CD4-positive, alpha-beta T cell treated with Interferon gamma for 1 hour (primary cell): ENCODE measurements around the gene CHAD.
"Not testable (repeated sequence)": the region's sequence is repeated elsewhere in the genome, so short reads cannot be mapped to it uniquely, and the experiment has no call there.

Experiments used
- DNase-seq: peaks from one replicate; pipeline ENCODE4 v3.0.0-alpha.2; 2020

The CHAD gene

GRCh38 chr17:50492214-50492613 lies 23.5 kb upstream of the CHAD start:
- DNase-seq: no peak

- DNase-seq: no peak
Observed at GRCh38 chr17:50491505-50491904, 22.8 kb upstream of the CHAD start.

DNA sequence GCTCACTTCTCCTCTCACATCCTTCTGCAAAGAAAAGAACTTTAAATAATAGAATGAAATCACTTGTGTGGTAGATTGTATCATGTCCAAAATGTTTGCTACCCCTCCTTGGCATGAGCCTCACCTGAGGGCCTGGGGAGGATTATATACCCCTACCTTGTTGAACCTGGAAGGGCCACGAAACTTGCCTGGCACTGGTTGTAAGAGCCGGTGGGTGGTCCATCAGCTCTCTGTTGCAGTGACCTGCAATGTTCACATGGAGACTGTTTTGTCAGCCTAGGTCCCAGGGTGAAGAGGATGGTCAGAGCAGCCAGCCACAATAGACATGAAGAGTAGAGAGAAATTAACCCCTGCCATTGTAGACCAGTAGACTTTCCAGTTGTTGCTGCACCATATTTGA lies 20.2 kb upstream of the CHAD start:
- no peak for DNase-seq

DNA sequence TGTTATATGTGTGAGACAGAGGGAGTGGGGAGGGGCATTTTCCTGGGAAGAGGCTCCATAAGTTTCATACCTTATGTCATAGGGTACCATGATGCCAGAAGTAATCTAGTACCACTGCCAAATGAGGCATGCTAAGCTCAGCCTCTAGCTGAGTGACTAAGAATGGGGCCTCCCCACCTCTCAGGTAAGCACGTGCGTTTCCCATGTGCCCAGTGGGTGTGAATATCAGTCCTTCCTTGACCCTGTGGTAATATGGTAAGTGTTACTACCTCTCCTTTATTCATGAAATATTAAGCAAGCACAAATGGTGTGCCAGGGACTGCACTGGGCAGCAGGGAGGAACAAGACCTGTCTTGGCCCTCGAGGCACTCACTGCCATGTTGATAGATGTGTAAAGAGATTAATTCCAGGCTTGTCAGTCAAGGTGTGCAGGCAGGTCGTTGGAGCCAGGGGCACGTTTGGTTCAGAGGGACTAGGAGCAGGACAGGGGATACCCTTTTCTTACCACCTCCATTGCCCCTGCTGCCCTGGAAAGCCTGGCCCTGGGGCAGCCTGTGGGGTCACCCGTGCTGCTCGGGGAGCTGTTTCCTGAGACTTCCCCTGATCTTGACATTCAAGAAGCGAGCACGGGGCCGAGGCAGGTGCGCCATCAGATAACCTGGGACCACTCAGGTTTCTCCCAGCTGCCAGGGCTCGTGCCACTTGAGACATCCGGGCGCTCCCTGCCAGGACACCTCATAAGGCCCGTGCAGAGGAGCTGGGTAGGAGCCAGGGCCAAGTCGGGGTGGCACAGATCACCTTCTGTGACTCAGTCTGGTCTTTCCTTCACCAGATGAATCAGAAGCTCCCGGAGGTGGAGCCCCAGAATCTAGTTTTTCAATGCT lies 18.8 kb upstream of the CHAD start:
- no peak for DNase-seq

DNA sequence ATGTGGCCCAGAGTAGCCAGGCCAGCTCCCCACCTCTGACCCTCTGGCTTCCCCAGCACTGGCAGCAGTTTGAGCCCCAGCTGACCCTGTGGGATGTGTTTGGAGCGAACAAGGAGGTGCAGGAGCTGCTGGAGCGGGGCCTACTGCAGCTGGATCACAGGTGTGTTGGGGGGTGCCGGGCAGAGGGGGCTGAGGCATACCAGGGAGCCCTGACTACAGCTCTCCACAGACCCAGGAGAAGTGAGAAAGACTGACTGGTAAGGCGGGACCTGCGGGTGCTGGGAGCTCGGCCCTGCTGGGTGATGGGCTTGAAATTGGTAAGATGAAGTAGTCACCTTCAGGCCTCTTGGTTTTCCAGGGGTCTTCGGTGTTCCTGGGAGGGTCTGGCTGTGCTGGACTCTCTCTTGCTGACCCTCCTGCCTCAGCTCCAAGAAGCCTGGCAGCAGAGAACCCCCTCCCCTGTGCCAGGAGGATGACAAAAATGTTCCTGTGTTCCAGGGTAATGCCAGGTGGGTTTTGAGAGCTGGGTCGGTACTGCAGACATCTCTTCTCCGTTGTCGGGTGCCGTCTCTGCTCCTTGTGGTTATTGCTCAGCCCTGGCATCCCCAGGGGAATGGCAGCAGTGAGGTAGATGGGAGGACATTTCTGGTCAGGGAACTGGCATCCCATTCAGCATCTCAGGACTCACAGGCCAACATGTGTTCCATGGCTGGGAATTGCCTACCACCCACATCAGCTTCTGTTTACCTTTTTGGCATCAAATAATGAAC lies 15.9 kb upstream of the CHAD start:
- DNase-seq: no peak

- no peak for DNase-seq
Observed at GRCh38 chr17:50483266-50483665, 14.6 kb upstream of the CHAD start.

- DNase-seq: peak; percentile 76
Observed at GRCh38 chr17:50482516-50482915, 13.8 kb upstream of the CHAD start.

DNA sequence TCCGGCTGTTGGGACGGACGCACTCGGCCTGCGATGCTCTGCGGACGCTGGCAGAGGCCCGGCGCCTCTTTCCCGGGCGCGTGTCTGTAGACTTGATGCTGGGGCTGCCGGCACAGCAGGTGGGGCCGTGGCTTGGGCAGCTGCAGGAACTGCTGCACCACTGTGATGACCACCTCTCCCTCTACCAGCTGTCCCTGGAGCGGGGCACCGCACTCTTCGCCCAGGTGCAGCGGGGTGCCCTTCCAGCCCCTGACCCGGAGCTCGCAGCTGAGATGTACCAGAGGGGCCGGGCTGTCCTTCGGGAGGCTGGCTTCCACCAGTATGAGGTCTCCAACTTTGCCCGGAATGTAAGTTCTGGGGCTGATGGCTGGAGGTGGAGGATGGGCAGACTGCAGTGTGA lies 13.4 kb upstream of the CHAD start:
- no peak for DNase-seq

GRCh38 chr17:50481648-50482047 lies 13.0 kb upstream of the CHAD start:
- DNase-seq: no peak

- no peak for DNase-seq
Observed at GRCh38 chr17:50480854-50481490, 12.3 kb upstream of the CHAD start.

DNA sequence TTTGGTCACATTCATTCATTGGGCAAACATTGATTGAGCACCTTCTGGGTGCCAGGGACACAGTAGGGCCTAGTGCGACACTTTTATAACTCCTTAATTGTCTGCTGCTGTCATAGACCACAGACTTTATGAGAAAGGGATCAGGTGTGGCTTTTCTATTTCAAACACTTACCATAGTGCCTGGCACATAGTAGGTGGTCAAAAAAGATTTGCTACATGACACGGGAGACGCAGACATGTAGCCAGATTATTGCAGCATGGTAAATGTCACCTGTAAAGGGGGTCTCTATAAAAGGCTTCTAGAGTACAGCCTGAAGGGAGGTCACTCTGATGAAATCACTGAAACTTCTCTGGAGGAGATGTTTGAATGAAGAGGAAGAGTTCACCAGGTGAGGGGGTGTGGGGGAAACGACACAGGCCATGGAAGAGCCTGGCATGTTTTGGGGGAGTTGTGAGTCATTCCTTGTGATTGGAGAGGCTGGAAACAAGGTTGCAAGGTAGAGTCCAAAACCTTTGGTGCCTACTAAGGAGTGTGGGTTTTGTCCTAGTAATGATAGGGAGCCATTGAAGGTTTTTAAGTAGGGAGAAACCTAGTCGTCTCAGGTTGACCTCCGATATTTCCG lies 11.6 kb upstream of the CHAD start:
- DNase-seq: no peak

DNA sequence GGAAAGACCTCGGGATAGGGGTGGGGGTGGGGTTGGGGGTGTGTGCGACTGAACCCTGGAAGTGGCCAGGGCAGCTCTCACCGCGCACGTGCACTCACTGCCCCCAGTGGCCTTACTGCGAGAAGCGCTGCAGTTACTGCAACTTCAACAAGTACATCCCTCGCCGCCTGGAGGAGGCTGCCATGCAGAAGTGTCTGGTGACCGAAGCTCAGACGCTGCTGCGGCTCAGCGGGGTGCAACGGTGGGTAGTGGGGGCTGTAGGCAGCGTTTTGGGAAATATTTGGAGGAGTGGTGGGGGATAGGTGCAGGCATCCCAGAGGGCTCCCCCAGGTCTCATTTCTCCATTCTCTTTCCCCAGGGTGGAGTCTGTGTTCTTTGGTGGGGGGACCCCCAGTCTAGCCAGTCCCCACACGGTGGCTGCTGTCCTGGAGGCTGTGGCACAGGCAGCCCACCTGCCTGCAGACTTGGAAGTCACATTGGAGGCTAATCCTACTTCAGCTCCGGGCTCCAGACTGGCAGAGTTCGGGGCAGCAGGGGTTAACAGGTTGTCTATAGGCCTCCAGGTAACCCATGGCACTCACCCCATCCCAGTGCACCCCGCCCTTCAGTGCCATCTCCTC lies 11.0 kb upstream of the CHAD start:
- DNase-seq: peak; percentile 76

DNA sequence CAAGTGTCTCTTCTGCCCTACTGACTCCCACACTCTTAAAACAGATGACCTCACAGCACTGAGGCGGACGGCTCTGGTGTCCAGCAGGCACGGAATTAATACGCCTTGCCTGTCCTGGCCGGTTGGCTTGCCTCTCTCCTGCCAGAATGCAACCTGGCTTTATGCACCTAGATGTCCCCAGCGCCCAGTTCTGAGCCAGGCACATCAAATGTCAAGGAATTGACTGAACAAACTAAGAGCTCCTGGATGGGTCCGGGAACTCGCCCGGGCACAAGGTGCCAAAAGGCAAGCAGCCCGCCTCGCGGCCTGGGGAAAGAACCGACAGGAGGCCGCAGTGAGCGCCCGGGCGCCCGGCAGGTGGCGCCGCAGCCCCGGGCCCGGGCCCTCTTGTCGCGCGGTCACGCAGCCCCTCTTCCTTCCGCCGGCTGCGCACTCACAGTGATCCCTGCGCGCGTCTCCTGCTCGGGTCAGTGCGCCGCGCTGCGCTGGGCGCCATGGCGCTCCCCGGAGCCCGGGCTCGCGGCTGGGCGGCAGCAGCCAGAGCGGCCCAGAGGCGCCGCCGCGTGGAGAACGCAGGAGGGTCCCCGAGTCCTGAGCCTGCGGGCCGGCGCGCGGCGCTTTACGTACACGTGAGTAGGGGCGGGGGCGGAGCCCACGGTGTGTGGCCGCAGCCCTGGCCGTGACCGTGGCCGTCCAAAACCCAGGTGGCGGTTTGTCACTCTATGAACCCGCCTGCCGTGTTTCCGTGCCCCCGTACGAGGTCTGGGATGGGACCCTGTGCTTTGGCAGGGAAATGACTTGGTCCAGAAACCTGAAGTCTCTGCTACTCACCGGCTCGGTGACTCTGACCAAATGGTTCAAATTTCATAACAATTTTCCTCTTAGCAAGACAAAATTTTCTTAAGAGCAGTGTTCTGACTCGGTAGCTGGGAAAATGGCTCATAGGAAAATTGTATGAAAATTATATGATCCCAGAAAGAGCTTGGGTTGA lies 10.0 kb upstream of the CHAD start, which contains the start of gene RSAD1:
Gene RSAD1, plus strand, starts transcription at position 470 of the 991 bp plus-strand sequence. Its CDS starts 25 bp downstream, at position 495.
- peak; percentile 90 for DNase-seq

DNA sequence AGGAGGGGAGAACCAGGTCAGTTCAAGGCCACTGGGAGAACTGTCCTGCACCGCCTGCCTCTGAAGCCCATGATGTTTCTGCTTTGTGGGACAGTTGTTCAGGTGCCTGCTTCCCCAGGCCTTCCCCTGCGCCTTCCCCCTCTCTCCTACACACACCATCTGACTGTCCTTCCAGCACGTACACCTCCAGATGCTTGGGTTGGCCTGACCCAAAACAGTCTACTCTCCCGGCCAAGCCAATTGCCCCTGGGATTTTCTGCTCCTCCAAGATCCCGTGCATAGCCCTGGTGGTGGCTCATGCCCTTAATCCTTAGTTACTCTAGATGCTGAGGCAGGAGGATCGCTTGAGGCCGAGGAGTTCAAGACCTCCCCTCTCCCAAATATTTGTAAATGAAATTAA lies 9.3 kb upstream of the CHAD start:
- DNase-seq: no peak

DNA sequence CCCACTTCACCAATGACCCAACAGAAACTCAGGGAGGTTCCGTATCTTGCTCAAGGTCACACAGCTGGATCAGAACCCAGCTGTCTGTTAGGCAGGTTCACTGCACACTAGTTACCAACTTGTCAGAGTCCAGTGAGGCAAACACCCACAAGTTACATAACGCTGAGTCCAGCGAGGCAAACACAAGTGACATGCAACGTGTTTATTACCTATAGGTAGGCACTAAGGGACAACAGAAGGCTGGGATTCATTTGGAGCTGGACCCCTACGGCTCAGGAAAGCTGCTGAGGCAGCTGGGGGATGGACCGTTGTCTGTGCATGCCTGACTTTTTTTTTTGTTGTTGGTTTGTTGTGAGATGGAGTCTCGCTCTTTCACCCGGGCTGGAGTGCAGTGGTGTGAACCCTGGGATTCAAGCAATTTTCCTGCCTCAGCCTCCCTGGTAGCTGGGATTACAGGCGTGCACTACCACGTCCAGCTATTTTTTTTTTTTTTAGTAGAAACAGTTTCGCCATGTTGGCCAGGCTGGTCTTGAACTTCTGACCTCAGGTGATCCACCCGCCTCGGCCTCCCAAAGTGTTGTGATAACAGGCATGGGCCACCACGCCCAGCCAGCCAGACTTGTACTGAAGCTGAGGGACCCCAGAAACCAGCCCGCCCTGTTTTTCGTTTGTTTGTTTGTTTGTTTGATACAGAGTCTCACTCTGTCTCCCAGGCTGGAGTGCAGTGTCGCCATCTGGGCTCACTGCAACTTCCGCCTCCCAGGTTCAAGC lies 8.1 kb upstream of the CHAD start:
- DNase-seq: no peak

DNA sequence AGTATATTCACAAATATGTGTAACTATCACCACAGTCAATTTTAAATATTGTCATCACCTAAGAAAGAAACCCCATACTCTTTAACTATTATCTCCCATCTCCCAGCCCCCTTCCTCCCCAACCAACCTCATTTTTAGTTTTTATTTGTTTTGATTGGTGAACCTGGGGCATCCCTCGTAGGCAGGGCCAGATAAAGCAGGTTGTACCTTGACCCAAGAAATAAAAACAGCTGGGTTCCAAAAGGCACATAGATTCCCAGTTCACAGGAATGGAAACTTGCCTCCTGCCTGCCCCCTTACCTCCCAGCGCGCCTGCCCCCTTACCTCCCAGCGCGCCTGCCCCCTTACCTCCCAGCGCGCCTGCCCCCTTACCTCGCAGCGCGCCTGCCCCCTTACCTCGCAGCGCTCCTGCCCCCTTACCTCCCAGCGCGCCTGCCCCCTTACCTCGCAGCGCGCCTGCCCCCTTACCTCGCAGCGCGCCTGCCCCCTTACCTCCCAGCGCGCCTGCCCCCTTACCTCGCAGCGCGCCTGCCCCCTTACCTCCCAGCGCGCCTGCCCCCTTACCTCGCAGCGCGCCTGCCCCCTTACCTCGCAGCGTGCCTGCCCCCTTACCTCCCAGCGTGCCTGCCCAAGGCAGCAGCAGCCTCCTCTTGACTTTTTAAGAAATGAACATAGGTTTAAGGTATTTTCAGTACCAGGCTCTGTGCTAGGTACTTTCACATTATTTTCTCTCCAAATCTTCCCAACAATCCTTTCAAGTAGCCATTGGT lies 7.3 kb upstream of the CHAD start:
- not testable (repeated sequence) for DNase-seq

DNA sequence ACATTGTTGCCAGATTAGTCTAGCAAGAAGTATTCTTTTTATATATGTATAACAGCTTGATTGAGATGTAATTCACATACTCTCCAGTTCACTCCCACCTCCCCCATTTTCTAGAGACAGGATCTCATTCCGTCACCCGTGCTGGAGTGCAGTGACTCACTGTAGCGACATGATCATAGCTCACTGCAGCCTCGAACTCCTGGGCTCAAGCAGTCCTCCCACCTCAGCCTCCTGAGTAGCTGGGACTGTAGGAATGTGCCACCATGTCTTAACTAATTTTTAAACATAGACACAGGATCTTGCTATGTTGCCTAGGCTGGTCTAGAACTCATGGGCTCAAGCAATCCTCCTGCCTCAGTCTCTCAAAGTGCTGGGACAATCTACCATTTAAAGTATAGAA lies 6.7 kb upstream of the CHAD start:
- DNase-seq: no peak

DNA sequence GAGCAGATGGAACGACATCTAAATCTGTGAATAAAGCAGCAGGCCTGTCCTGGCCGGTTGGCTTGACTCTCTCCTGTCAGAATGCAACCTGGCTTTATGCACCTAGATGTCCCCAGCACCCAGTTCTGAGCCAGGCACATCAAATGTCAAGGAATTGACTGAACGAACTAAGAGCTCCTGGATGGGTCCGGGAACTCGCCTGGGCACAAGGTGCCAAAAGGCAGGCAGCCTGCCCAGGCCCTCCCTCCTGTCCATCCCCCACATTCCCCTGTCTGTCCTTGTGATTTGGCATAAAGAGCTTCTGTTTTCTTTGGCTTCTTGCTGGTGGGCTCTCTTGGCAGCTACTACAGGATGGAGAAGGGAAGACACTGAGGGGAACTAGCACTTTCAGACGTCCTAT lies 5.8 kb upstream of the CHAD start:
- no peak for DNase-seq

GRCh38 chr17:50473901-50474300 lies 5.2 kb upstream of the CHAD start:
- DNase-seq: no peak

GRCh38 chr17:50472761-50473161 lies 4.1 kb upstream of the CHAD start:
- DNase-seq: not testable (repeated sequence)
